SH-SY5Y (cell line): Measurements from ENCODE around the gene UBR4.

Experiments used
- GATA2 ChIP-seq: IDR thresholded peaks from 2 replicates; pipeline ENCODE4 v1.6.1; 2011; ENCODE audit warnings: mild to moderate bottlenecking, low read depth, low read length
- GATA3 ChIP-seq: IDR thresholded peaks from 2 replicates; pipeline ENCODE4 v1.6.1; 2011; ENCODE audit warnings: low read depth, mild to moderate bottlenecking, low read length, moderate library complexity

The UBR4 gene

DNA sequence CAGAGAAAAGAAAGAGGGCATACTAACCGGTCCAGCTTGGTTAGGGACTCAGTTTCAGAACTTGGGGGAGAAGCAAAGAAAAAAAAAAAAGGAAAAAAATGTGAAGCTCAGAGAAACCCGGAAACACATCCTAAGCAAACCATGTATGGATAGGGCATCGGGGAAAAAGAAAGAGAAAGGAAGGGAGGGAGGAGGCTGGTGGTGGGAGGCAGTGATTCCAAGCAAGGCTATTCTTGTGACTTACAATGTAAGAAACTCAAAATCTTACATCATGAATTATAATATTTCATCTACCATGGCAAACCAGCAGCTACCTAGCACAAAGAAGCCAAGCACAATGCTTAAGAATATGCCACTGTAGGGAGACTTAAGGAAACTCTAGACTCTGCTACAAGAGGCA lies 60.3 kb downstream of the UBR4 start:
- TF ChIP-seq GATA2 = no peak
- TF ChIP-seq GATA3 = no peak

DNA sequence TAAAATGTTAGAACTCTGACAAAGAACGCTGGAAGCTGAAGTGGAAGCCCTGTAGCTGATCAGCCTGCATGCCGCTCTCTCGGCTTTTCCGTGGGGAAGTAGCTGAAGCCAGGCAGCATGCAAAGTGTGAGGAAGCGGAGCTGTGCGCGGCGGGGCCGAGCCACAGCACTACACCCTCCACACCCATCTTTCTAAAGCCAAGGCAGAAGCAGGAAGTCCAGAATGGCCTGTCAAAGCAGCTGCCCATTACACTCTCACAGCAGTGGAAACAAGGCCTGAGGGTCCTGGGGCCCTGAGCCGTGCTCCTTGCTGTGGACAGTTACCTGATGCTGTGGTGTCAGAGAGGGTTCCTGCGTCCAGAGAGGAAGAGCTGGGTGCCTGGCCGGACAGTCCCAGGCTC lies 69.6 kb downstream of the UBR4 start:
- TF ChIP-seq GATA2 = no peak
- TF ChIP-seq GATA3 = no peak

- TF ChIP-seq GATA3 = no peak
- no peak for TF ChIP-seq GATA2
Measured at GRCh38 chr1:19139711-19140110, 70.4 kb downstream of the UBR4 start.

DNA sequence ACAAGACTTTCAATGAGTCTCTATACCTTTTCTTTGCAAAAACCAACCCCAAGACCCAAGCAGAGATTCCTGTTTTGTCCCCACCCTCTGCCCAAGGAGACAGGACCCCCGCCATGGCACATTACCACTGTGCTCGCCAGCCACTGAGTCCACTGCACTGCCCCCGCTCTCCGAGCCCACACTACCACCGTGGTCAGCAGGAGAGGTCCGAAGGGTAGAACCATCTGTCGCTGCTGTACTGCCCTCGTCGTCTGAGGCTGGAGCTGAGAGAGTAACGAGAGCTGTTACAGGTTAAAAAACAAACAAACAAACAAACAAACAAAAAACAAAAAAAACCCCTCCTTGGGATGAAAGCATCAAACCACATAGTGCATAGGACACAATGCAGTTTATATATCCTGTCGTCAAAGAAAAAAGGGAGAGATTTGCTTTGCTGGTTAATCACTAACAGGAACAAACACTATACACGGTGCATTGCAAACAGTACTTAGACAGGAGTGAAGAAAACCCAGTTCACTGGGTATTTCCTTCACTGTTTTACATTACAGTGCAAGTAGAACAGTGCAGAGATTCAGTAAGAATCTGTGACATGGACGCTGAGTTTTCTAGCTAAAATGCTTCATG lies 71.0 kb downstream of the UBR4 start:
- TF ChIP-seq GATA2 (no peak), GATA3 (no peak)

GRCh38 chr1:19138331-19138730 lies 71.7 kb downstream of the UBR4 start:
- TF ChIP-seq GATA3 (no peak), GATA2 (no peak)

DNA sequence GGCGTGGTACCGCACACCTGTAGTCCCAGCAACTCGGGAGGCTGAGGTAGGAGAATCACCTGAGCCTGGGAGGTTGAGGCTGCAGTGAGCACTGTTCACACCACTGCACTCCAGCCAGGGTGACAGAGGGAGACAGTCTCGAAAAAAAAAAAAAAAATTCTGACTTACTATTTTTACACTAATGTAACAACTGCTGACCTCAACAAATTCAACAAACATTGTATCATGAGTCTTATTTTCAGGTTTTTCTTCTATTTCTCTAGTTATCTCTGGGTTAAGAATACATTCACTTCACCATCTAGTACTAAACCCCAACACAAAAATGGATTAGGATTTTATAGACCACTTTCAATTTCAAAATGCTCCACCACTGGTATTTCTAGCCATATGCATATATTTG lies 72.9 kb downstream of the UBR4 start:
- TF ChIP-seq GATA3 (no peak), GATA2 (no peak)

DNA sequence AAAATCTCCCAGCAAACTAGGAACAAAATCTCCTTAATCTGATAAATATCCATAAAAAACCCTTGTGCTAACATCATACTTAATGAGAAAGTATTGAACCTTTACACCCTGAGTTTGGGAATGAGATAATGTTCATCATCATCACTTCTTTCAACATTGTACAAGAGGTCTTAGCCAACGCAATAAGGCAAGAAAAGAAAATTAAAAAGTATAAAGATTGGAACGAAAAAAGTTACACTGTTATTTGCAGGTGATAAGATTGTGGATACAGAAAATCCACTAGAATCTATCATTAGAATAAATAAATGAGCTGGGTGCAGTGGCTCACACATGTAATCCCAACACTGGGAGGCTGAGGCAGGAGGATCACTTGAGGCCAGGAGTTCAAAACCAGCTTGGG lies 76.7 kb downstream of the UBR4 start:
- TF ChIP-seq GATA3 = no peak
- TF ChIP-seq GATA2 = no peak

DNA sequence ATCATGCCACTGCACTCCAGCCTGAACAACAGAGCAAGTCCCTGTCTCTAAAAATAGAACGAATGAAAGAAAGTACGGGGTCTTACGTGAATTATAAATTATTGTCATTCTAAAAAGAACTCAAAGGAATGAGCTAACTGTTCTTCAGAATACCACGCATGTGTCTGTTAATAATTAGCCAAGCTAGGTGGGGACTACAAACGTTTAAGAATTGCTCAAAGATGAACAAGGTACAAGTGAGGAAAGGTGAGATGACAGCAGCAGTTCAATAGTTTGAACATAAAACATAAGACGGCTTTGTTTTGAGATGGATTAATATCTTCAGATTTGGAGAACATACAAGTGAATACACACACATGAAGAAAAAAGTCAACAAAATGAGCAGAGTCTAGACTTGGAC lies 79.6 kb downstream of the UBR4 start:
- TF ChIP-seq GATA3 (no peak), GATA2 (no peak)

DNA sequence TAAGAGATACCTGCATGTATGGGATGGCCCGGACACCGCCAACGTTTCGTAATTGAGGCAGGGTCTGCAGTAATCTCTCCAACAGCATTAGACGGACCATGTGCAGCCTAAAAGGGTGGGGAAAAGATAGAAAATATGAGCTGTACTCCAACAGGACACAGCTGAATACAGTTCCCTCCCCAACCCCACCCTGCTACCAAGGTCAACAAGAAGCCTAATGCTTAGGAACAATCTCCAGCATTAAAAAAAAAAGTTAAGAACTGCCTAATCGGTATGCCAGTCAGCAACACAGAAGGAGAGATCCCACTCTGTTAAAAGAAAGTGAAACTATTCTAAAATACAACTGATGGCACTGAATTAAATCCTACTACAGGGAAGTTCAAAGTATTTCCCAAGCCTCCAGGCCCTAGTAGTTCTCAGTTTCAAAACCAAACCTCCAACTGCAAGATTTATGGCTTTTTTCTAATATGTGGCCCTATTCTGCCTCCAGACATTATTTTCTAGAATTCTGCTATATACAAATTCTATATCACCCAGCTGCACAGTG lies 81.0 kb downstream of the UBR4 start:
- TF ChIP-seq GATA2 = no peak
- TF ChIP-seq GATA3 = no peak

GRCh38 chr1:19124273-19124672 lies 85.8 kb downstream of the UBR4 start:
- no peak for TF ChIP-seq GATA2
- TF ChIP-seq GATA3 = no peak

GRCh38 chr1:19123837-19124236 lies 86.2 kb downstream of the UBR4 start:
- no peak for TF ChIP-seq GATA2
- TF ChIP-seq GATA3 = no peak

DNA sequence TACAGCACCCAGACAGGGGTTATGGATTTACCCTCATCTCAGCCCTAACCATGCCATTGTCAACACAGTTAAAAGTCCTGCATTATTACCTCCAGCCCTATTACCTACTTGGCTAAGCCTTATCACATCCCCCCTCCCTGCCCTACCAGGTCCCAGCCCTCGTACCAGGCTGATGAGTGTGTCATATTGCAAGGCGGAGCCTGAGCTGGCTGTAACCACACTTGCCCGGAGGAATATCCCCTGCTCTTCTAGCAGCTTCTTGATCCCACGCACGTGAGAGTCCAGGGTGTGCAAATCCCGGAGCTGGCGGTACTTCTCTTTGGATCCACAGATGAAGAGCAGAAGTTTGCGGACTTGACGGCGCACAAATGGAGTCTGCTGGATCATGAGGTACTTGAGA lies 87.4 kb downstream of the UBR4 start:
- TF ChIP-seq GATA3 (no peak), GATA2 (no peak)

DNA sequence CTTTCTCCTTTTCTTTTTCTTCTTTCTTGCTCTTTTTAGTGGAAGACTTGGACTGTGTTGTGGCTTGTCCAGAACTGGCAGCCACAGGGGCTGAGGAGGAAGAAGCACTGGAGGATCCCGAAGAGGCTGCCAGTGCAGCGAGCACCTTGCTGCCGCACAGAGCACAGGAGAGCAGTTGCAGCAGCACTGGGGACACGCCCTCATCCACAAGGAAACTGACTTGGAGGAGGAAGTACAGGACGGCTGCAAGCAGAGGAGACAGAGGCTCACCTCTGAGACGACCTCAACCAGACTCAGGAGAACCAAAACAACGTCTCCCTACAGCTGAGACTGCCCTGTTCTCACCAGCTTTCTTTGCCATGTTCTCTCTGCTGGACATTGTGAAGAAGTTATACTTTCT lies 88.9 kb downstream of the UBR4 start:
- TF ChIP-seq GATA2 = no peak
- TF ChIP-seq GATA3 = no peak

DNA sequence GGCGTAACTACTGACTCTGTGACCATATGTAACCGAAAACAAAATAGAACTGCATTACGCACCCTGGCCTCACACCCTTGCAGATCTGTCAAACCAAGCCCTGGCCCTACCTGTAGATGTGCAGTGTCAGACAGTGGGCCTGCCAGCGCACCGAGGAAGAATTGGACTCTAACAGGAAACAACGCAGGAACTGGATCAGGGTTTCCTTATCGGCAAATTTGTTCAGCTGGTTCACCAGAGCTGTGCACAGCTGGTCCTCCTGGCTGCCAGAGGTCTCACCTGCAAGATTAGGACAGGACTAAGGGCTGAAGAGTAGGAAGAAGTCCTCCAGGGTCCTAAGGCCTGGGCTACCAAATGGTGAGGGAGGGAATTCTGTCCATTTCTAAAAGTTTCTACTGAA lies 90.0 kb downstream of the UBR4 start:
- no peak for TF ChIP-seq GATA3

- TF ChIP-seq GATA2 (no peak), GATA3 (no peak)
Measured at GRCh38 chr1:19115082-19115808, 94.8 kb downstream of the UBR4 start.
